IPS-NIHi7 (cell line): ENCODE measurements around the gene KIAA1217.
A peak's percentile ranks its signal among the peaks of the same experiment; 100 is the strongest.

Experiments
- DNase-seq: peaks from one replicate; pipeline ENCODE4 v3.0.0; 2012; ENCODE audit warnings: mixed read lengths; ENCODE audit errors: extremely low spot score

KIAA1217 gene

DNA sequence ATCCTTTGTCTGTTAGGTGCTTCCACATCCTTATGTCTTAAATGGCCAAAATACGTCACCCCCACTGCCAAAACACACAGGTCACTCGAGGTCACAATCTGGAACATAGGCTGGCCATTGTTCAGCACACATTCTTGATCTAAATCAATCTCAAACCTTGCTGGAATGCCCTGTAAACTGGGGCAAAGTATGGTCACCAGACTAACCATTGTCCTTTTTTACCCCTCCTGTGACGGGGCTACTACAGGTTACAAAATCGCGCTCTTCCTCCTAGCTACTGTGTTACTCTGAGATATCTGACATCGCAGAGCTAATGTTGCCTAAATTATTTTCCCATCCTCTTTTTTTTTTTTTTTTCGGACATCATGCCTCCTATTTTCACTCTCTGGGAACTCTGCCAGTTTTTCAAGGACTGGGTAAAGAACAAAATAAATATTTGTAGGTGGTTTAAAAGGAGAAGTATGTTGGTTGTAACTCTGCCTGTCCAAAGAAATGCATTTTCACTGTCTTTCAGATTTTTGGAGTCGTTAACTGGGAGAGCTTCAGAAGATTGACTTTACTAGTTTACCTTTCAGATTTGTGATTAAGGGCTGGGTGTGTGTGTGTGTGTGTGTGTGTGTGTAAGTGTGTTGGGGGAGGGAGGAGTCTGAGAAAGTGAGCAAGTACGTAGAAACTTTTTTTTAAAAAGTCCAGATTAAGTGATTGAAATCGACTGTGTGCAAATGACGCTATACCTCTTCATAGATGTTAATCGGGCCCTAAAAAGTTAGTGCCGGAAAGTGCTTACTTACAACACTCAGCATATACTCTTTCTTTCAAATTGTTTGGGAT is 942 bp upstream of the KIAA1217 start:
- no peak for DNase-seq

DNA sequence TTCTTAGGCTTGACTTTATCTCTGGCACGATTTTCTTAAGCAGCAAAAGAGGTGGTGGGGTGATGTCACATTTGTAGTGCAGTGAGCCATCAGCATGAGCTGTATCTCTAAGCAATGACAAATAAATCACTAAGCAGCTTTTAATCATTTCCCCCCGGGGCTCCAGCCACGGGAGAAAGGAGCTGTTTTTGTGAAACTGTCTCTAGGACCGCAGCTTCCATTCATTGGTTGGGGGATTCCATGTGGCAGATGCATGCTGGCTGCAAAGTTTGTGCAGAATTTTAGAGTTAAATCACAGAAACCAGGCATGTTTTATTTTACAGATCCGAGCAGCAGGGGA is 464 bp downstream of the KIAA1217 start:
- no peak for DNase-seq

DNA sequence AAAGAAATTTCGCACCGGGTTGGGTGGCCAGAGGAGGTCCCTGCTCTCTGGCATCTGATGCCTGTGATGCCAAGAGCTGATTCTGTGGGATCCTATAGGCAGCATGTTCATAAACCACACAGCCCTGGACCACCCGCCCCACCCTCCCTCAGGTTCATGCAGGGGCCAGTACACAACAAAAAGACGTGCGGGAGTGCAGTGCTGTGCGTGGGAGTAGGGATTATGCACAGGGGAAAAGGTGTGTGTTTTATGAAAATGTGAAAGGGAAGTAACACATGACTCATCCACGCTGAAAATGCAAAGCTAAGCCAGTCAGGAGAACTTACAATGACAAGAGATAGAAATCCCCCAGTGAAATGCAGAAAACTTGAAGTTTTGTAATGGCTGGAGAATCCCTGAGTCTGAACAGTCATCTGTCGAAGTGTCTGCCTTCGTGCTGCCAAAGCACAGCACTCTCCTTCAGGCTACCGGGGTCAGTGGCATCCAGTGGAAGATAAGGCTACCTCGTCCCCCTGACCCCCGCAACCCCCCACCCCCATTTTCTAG is 1.1 kb downstream of the KIAA1217 start:
- DNase-seq: peak; percentile 31

DNA sequence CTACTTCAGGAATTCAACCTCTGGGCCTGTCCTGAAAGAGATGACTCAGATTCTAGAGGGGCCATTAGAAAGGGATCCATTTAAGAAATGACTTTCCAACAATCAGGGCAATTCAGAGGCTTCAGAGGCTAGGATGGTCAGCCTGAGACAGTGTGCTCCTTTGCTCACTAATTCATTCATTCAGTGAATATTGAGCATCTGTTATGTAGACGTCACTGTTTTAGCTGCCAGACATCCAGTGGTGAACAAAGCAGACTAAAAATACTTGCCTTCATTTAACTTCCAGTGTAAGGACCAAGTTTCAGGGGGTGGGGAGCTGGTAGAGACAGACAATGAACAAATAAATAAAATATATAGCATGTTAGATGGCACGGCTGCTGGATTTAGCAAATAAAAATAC is 1.6 kb downstream of the KIAA1217 start:
- no peak for DNase-seq

DNA sequence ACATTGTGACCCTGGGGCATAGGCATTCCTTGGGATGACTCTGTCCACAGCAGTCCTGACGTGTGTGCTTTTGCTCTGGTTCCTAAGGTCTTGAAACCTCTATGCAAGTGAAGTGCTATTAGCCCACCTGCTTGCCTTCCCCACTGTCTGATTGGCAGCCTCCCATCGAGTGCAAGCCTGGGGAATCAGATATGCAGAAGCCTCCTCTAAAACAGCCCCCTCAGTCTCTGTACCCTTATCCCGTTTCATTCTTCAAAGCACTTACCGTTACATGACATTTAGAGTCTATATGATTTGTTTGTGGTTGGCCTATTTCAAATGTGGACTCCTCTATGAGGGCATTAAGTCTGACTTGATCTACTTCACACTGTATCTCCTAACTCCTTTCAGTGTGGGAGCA is 4.3 kb downstream of the KIAA1217 start:
- DNase-seq: no peak

DNA sequence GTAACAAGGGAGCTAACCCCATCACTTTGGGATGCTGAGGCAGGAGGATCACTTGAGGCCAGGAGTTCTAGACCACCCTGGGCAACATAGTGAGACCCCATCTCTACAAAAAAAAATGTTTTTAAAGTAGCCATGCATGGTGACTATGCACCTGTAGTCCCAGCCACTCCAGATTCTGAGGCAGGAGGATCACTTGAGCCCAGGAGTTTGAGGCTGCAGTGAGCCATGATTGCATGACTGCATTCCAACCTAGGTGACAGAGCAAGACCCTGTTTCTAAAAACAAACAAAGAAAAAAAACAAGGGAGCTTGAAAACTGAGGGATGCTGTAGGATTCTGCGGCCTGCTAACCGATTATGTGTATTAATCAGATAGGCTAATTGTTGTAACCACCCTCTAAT is 4.9 kb downstream of the KIAA1217 start:
- DNase-seq: no peak

DNA sequence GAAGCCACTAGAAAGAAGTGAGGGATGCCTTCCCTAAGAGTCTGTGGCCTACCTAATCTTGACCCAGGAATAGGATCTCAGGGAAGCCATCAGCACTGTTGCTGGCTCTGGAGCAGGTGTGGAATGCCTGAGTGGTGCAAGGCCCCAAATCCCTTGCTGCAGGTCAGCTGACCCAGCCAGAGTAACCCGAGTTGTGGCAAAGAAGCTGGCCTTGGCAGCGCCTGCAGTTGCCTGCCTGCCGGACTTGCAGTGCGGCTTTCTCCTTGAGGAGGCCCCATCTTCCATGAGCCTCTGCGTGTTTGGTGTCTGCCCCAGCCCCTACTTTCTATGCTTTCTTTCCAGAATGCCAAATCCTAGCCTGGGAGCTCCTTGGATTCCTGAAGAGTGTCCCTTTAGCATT is 5.8 kb downstream of the KIAA1217 start:
- no peak for DNase-seq

DNA sequence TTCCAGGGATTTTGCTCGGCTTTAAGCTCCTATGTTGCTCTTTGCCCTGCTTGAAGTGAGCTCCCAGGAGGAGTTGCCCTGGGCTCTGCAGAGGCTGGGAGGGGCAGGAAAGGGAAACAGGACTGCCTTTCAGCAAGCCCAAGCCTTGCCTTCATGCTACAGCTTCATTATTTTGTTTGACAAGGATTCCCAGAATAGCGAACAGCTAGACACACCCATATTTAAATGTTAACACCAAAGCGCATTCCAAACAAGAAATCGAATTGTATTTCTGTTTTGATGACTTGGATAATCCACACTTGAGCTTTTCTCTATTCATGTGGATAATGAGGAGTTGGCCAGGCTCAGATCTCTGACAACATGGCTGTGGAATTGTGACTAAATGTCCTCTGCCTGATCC is 6.3 kb downstream of the KIAA1217 start:
- no peak for DNase-seq

DNA sequence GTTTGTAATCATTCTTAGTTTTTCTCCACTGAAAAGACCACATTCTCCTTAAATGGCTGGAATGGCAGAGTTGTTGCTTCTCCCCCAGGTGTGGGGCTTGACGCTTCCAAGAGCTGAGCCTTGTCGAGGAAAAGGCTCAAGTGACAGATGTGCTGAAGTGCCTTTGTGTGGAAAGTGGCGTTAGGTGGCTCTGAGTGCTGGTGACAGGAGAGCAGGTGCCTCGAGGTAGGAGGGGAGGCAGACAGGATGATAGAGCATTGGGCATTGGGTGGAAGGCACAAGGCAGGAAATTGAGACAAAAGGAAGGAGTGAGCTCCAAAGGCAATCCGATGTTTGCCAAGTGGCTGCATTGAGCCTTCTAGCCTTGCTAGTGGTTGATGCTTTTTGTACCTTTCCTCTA is 6.7 kb downstream of the KIAA1217 start:
- no peak for DNase-seq

DNA sequence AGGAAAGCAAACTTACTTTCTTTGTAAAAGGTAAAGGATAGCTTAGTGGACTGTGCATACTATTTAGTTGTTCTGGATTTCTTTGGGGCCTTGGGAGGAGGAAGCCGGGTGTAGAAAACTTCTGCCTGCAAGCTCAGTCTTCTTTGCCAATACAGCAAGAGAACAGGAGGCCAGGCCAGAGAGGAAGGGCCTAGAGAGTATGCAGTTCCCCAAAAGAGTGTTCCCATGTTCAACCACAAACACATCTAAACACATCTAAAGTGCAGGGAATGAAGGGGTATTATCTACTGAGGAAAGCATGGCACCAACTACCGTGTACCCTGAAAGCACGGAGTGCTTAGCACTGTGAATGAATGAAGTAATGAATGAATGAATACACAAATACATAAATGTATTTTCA is 11.0 kb downstream of the KIAA1217 start:
- no peak for DNase-seq

DNA sequence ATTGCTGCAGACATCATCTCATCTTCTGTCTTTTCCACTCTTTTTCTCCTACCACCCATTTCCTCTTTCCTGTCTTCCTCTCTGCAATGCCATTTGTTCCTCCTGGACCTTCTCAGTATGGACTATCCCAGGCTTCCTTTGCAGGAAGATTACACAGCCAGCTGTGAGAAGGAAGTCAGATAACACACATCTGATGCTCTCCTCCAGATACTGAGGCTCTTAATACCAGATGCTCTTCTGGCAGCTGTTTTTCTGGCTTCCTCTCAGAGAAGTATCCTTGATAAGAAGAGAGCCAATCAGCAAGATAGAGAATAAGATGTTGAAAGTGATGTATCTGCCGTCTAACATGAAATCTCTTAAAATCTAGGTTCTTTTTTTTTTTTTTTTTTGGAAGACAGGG is 14.4 kb downstream of the KIAA1217 start:
- no peak for DNase-seq

DNA sequence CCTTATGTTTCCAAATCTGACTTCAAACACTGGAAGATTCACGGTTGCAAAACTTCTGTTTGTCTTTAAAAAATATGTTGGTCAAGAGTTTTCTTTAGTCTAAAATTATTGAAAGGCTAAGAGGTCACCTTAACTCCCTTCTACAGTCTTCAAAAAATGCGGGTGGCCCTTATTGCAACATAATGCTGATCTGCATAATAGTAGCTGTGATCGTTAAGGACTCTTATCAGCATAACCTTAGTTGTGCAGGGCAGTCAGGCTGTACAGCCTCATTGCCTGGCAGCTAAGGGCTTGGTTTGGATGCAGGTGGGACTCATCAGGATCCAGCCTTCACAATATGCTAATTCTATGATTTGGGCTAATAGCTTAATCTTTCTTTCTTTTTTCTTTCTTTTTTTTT is 15.0 kb downstream of the KIAA1217 start:
- DNase-seq: no peak

DNA sequence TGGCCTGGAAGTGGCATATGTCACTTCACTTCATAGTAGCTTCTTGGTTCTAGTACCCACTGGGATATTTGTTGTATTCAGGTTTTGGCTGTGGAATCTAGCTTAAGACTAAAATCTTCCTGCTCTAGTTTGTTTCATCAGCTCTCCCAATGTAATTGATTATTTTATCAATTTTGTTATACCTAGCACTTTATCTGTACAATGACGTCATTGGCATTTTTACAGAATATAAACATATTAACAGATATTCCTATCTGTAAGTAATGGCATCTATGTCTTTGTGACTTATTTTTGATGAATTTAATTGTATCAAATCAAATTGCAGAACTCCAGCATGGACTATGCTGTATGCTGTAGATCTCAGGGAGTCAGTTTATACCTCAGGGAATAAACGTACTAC is 19.7 kb downstream of the KIAA1217 start:
- no peak for DNase-seq

DNA sequence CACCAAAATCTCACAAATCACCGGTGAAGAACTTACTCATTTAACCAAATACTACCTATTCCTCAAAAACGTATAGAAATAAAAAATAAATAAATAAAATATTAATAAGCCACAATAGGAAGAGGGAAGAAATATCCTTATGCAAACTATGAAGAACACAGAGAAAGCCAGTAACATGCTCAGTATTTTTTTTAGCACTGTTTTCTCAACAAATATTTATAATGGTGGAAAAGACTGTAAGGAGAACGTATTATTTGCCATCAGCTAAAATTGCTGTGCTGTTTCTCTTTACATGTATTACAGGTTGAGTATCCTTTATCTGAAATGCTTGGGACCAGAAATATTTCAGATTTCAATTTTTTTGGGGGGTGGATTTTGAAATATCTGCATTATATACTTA is 21.0 kb downstream of the KIAA1217 start:
- DNase-seq: no peak

DNA sequence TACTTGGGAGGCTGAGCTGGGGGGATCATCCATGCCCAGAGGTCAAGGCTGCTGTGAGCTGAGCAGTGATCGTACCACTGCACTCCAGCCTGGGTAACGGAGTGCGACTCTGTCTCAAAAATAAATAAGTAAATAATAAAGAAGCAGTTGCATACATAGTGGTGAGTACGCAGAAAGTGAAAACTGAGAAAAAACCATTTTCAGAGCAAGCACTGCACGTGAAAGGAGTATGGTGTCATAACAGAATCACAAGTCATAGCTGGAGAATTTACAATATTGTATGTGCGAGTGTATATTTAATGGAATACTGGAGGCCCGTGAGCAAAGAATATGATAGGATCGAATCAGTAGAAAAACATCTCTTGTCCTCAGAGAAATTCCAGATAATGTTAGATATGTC is 22.3 kb downstream of the KIAA1217 start:
- no peak for DNase-seq

DNA sequence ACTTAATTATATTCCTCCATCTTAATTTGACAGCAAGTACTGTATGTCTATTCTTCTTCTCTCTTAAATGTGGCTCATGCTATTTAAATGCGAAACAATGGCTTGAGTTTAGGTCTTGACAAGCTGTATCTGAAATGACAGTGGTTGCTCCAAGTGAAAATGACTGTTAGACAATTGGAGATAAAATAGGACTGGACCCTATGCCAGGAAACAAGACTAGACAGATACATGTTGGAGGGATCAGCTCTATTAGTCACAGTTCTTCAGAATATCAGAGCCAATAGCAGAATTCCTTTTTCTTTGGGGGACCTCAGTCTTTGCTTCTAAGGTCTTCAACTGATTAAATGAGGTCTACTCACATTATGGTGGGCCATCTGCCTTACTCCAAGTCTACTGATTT is 25.8 kb downstream of the KIAA1217 start:
- no peak for DNase-seq

DNA sequence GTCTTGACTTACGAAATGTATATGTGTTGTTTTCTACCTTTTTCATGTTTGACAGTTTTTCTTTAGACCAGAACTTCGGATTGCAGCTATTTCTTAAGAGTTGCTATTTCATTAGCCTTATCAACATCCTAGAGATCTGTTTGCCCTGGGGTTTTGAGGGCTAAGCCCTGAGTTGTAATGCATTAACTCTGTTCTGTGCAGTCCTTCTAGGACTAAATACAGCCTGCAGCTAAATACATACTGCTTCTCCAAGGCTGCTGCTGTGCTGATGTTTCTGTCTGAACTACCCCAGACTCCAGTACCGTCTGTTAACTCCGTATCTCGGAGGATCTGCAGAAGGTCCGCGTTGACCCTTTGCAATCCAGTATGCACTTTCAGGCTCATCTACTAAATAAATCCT is 26.5 kb downstream of the KIAA1217 start:
- DNase-seq: no peak

DNA sequence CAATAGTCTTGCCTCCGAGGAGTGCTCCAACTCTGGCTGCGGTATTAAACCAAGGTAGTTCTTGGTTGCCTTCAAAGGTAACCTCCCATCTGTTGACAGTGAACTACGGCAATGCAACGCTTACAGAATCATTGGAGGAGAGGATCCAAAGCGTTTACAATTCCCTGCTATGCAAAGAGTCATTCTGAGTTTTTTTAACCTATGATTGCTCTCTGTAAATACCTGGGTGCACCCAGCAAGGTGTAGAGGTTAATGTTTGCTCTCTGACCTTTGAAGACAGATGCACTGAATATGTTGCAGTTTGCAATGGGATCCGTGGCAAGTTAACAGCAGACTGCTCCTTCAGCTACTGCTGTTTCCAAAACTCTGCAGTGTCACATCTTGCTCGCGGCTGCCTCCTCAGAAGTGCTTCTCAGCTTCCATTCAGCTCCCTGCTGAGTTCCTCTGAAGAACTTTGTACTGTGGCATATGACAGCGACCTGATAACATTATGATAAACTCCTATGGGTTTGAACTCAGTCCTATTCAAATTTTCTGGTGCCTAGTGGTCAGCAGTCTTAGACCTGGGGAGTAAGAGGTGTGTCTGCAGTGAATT is 29.0 kb downstream of the KIAA1217 start:
- no peak for DNase-seq

DNA sequence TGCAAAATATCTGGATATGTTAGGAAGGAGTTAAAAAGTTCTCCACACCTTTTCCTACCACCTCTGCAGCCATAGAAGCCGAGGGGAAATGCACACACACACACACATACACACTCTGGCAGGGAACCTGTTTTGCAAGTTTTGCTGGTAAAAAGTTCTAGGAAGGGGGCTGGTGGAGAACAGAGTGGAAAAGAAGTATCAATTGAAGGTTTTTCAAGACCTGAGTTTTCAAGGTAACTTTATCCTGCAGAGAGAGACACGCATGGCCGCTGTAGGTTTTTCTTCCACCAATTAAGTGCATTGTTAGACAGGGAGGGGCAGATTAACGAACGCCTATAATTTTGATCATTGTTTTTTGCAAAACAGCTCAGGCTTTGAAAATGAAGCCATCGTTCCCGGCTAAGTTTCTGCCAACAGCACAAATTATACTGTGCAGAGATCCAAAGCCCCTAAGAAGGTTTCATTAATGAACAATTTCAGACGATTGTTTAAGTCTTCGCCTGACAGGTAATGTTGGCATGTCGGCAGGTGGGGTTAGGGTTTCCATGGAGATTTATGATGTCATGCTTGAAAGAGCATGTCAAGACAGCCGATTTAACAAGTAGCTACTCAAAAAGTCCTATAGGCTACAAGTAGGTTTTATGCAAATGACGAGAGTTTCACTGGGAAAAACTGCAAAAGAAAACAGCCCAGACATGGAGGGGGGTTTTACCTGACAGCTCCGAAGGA is 29.7 kb downstream of the KIAA1217 start:
- peak; percentile 20 for DNase-seq

DNA sequence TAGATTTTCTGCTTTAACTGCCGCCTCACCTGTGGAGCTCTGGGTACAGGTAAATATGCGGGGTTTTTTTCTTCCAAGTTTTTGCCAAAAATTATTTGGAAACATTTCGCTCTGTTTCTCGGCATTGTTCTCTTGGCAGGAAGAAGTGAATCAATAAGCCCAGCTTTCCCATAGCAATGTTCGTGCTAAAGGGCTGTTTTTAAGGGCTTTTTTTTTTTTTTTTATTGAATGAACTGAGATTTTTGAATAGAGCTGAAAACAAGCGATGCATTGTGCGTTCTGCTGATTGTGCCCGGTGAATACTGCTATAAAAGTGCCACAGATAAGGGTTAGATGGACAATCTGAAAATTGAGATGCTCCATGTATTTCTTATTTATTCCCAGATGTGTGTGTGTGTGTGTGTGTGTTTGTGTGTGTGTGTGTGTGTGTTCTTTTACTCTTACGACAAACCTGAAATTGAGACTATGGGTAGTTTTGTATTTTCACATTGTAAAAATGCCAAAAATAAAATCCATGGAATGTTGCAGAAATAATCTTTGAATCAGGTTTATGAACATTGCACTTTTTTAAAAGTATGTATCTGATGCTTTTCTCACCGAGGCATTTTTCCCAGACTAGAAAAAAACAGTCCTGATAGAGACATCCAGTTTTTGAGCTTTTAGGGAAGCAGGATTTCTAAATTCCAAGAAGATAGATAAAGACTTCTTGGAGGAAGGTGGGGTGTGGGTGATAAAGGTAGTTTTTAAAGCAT is 30.5 kb downstream of the KIAA1217 start:
- no peak for DNase-seq

DNA sequence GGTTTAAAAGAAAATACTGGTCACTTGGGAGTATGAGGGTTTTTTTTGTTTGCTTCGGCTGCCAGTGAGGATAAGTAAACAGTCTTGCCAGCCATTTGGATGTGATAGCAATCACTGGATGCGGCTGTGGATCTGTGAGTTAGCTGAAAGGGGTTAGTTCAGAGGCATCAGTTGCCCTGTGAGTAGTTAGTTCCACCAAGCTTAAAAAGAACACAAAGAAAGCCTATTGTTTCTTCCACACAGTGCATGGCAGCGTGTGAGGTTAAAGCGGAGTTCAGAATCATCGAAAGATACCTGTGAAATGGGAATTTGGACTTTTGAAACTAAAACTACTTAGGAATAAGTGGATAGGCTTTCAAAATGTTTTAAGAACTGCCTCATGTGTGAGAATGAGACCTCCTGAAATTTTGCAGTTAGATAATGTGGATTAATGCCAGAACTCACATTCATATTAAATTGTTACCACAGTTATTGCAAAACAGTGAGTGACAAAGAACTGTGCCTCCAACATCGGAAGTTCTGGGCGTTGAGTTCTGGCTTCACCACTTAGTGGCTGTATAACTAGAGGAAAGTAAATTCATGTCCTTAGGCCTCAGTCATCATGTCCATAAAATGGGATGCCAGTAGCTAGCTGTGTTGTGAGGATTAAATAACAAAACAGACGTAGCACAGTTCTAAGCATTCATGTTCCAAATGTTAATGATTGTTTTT is 31.3 kb downstream of the KIAA1217 start:
- peak; percentile 18 for DNase-seq
